ENCODE measurements around the gene RGS7BP.

DNA sequence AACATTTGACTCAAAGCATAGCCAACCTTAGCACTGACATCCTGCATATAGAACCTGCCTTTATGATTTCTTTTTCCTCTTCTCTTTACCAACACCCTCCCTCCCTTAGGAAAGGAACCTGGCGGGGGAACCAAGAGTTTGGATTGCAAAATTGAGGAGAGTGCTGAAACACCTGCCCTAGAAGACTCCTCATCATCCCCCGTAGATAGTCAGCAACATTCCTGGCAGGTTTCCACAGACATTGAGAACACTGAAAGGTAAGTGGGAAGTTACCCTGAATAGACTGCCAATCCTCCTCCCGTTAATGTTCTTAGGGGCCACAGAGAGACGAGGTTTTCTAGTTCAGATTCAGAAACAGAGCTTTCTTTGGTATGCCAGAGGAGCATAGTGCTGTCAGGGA is 88.8 kb downstream of the RGS7BP start:
- TF ChIP-seq, protein P1, sequence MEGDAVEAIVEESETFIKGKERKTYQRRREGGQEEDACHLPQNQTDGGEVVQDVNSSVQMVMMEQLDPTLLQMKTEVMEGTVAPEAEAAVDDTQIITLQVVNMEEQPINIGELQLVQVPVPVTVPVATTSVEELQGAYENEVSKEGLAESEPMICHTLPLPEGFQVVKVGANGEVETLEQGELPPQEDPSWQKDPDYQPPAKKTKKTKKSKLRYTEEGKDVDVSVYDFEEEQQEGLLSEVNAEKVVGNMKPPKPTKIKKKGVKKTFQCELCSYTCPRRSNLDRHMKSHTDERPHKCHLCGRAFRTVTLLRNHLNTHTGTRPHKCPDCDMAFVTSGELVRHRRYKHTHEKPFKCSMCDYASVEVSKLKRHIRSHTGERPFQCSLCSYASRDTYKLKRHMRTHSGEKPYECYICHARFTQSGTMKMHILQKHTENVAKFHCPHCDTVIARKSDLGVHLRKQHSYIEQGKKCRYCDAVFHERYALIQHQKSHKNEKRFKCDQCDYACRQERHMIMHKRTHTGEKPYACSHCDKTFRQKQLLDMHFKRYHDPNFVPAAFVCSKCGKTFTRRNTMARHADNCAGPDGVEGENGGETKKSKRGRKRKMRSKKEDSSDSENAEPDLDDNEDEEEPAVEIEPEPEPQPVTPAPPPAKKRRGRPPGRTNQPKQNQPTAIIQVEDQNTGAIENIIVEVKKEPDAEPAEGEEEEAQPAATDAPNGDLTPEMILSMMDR (IDR thresholded peaks at IDR 0.05; ENCODE audit: poor library complexity), result no peak
- TF ChIP-seq EZH2 (IDR thresholded peaks at IDR 0.05; ENCODE audit: borderline replicate concordance), result no peak
- no peak for TF ChIP-seq EZH2phosphoT487 (IDR thresholded peaks at IDR 0.05; ENCODE audit: low read depth, severe bottlenecking, unreplicated experiment)
